HG03139 (cell line): ENCODE data around the gene RABAC1.
"Not testable (repeated sequence)": the region's sequence is repeated elsewhere in the genome, so short reads cannot be mapped to it uniquely, and the experiment has no call there.

Experiments used
- ATAC-seq: cut with Tn5 transposase; IDR thresholded peaks from one replicate; pipeline ENCODE4 v1.9.1; 2021; ENCODE audit not compliant: unreplicated experiment

Gene RABAC1, protein sequence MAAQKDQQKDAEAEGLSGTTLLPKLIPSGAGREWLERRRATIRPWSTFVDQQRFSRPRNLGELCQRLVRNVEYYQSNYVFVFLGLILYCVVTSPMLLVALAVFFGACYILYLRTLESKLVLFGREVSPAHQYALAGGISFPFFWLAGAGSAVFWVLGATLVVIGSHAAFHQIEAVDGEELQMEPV

DNA sequence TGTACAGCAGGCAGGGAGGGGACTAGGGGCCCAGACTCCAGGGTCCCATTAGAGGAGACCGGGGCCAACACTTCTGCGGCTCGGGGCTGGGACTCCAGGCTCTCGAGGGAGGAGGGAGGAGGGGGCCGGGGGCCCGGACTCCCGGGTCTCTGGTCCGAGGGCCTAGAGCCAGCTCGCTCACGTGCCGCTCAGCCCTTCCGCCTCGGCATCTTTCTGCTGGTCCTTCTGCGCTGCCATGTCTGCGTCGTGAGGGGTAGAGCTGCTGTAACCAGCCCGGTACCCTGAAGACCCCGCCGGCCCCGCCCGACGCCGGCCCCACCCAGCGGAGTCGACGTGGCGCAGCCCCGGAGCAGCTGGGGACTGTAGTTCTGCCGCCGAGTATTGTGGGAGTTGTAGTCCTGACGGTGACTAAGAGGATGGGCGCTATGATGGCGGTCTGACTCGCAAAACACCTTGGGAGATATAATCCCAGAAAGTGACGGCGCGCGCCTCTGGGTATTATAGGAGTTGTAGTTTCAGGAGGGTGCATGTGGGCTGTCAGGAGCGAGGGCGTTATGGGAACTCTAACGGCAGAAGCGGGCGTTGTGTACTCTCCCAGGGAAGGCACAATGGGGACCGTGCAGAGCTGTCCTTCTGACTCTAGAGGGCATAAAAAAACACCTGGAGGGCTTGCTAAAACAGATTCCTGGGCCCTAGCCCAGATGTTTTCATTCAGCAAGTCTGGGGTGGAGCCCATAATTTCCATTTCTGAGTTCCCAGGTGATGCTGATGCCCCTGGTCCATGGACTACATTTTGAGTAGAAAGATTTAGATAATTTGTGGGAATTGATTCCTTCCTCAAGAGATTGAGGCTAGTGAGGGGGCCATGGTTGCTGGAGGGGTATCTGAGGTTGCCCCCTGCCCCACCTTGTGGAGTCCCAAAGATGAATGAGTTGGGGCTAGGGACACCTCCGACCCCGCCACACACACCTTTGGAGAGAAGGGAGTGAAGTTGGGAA lies at the start of gene RABAC1:
TSS of gene RABAC1 (minus strand) at position 266 of the 998 bp plus-strand sequence. CDS start at position 237, 29 bp downstream.
- ATAC-seq: peak; percentile 78

- no peak for ATAC-seq
Observed at GRCh38 chr19:42006569-42006968, 47.4 kb upstream of the RABAC1 start.

DNA sequence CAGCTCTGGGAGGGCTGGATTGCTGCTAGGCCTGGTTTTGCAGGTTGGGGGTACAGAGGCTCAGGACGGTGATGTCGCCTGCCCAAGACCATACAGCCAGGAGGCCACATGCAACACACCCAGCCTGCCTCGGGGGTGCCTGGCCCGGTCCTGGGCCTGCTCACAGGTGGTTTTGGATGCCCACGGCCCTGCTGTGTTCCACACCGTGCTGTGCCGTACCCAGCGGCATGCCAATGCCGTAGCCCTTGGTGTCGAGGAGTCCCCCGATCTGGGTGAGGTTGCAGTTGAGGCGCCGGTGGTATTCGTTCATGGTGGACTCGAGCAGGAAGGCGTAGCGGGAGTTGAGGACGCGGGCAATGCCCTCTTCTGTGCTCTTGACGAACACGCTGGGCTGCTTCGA lies 46.4 kb upstream of the RABAC1 start:
- ATAC-seq: no peak

- no peak for ATAC-seq
Observed at GRCh38 chr19:42003506-42004294, 44.6 kb upstream of the RABAC1 start.

DNA sequence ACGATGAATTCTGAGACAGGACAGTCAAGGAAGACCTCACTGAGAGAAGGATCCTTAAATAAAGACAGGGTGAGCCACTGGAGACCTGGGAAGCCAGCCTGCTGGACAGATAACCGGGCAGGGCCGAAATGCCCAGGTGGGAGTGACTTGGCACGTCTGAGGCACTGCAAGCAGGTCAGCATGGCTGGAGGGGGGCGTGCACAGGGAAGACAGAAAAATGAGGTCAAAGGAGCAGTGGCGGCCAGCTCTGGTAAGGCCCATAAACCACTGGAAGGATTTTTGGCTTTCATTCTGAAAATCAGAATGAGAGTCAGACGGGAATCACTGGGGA lies 40.7 kb upstream of the RABAC1 start:
- ATAC-seq: no peak

DNA sequence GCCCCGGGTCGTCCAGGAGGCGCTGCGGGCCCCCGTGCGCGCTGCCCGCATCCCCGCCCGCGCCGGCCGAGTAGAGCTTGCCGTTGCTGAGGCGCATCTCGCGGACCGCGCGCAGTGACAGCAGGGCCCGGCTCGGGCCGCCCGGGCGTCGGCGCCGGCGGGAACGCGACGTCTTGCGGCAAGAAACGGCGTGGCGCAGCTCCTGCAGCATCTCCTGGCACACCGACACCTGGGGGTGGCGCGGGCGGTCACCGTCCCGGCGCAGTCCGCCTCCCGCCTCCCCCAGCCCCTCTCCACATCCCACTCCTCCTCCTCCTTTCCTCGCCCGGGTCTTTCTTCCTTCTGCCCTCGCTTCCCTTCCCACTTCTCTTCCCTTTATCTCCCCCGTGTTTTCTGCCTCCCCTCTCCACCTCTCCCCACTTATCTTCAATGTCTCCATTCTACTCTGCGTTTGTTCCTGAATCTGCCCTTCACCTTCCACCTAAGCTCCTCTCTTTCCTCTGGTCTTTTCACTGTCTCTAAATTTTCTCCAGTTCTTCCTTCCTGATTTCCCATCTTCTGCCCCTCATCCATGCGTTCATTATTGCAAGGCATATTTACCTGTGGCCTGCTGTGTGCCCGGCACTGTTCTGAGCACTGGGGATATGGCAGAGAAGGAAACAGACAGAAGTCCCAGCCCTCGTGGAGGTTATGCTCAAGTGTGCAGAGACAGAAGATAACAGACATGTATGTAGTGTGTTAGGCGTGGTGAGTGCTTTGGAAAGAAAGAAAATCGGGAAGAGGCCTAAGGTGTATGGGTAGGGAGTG lies 40.2 kb upstream of the RABAC1 start:
- no peak for ATAC-seq

DNA sequence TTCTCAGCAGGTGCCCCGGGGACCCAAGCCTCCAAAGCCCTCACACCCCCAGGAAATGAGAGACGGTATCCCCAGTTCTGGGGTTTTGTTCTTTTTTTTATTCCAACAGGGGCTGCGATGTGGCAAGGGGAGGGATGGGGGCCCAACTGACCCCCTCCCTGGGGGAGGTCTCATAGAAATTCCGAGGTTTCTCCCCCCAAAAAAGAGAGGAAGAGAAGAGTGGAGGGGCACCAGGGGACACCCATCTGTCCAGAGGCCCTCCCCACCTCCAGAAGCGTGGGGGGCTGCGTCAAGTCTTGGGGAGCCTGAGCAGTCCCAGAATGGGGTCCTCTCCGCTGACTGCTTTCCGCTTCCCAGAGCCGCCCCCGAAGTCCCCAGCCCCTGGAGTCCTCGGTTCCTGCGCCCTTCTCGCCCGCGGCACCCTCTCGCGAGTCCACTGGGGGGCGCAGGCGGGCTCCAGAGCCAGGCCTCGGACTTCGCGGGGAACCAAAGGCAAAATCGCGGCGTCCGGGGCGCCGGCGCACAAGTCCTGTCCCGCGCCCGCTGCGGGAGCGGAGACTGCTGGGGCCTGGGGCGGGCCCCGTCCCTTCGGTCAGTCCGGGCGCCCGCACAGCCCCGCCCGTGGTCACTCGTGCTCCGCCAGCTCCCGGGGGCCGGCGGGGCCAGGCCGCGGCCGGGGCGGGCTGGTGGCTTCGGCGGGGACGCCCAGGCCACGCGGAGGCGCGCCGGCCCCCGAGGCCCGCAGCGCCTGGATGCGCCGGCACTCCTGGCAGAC lies 39.3 kb upstream of the RABAC1 start:
- ATAC-seq: no peak

DNA sequence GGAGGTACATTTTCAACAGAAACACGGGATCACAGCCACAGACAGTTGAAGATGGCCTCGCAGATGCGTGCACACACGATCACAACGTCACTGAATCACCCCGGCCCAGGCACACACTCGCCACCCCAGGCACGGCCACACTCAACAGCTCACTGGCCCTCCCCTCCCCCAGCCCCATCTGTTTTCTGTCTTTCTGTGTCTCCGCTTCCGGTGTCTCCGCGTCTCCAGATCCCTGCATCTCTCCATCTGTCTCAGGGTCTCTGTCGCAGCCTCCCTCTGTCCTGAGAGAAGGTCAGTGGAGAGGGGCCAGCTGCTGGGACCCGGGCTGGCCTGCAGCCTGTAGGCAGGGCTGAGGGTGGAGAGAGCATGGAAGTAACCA lies 38.7 kb upstream of the RABAC1 start:
- ATAC-seq: no peak

GRCh38 chr19:41997121-41997850 lies 38.2 kb upstream of the RABAC1 start:
- ATAC-seq: no peak

GRCh38 chr19:41995959-41996797 lies 37.1 kb upstream of the RABAC1 start:
- no peak for ATAC-seq

DNA sequence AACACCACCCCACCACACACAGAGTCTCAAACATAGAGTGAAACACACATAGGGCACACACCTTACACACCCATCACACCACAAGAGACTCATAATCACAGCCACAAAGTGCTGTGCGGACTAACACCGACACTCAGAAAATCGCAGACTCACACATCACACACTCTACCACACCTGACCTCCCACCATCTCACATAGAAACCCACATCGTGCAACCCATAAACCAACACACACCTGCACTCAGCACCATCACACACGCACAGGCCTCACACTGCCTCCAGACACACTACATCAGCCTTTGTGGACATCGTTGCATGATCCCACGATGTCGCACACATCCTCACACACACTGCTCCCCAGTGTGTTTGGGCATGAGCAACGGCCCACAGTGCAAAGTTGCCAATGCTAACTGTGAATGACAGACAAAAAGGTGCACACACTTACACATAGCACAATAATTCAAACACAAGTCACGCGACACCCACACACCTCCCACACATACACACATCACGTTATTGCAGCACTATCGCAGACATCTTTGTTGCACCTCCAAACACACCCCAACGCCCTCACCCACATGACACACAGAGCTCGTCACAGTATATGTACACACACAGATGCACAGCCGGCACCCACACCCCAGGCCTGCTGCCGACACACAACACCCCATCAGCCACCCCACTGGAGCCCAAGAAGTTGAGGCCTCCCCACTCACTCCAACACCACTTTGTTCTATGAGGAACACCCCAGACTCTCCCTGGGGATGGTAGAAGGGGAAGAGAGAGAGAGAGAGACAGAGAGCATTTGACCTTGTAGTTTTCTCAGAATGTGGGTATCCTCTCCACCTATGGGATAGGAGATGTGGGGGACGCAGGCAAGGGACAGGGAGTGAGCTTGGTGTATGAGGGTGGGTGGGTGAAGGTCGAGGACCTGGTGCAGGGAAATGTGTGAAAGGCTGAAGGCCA lies 36.2 kb upstream of the RABAC1 start:
- ATAC-seq: no peak

GRCh38 chr19:41994521-41994971 lies 35.4 kb upstream of the RABAC1 start:
- no peak for ATAC-seq

DNA sequence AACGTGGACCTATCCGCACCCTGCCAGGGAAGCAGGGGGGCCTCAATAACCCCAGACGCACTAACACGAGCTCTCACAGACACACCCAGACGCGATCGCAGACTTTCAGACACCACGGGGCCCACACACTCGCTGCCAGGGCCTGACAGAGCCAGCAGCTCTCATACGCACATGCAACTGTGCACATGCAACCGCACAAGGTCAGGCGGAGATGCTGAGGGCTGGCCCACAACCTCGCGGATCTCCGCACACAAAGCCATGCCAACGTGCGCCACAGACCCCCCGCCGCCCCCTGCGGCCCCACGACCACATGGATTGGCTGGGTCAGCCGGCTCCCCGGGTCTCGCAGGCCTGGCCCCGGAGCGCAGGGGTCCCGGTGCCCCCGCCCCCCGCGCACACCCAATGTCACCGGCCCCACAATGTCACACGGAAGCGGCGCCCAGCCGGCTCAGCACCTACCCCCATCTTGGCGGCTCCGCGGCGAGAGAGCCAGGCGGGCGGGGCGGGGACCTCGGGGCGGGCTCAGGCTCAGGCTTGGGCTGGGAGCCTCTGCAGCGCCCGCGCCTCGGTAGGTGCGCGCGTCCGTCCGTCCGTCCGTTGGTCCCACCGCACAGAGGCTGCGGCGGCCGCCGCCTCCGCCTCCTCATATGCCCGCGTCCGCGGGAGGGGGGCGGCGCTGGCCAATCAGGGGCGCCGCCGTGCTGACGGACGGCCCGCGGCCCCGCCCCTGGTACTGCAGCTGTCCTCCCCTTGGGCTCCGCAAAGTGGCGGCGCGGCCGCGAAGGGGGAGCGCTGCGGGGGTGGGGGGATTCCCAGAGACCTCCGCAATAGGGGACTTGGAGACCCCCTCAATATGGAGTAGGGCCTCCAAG lies 34.7 kb upstream of the RABAC1 start, which contains the start of gene ATP1A3:
TSS of gene ATP1A3 (minus strand) at position 619 of the 872 bp plus-strand sequence. CDS start at position 465, 154 bp downstream.
- no peak for ATAC-seq

GRCh38 chr19:41991925-41992569 lies 32.9 kb upstream of the RABAC1 start:
- ATAC-seq: not testable (repeated sequence)

- no peak for ATAC-seq
Observed at GRCh38 chr19:41991025-41991424, 31.9 kb upstream of the RABAC1 start.

GRCh38 chr19:41990615-41991014 lies 31.5 kb upstream of the RABAC1 start:
- ATAC-seq: no peak
